T-helper 22 cell (primary cell): ENCODE measurements around the gene LIN7C.

Experiments
- DNase-seq: peaks from one replicate; pipeline ENCODE4 v3.0.0-alpha.2; 2020; ENCODE audit warnings: low read depth

Gene LIN7C

GRCh38 chr11:27507557-27508322 is 1.2 kb upstream of the LIN7C start:
- DNase-seq, result no peak

DNA sequence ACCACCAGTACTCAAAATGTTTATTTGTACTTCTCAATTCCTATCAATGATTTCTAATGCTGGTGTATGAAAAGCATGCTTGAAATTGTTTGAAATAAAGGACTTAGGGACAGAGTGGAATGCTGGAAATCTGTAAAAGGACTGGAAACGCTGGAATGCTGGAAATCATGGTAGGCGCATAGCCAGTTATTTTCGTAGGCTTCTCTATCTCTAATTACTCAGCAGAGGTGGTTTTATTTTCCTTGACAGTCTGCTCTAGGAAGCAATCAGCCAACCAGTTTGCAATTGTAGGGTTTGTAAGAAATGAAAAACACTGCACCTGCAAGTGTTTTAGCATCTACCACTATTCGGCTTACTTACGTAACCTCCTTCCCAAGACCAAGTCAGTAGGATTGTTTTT is 788 bp downstream of the LIN7C start:
- DNase-seq, result no peak

GRCh38 chr11:27504205-27504604 is 2.4 kb downstream of the LIN7C start:
- DNase-seq, result no peak

DNA sequence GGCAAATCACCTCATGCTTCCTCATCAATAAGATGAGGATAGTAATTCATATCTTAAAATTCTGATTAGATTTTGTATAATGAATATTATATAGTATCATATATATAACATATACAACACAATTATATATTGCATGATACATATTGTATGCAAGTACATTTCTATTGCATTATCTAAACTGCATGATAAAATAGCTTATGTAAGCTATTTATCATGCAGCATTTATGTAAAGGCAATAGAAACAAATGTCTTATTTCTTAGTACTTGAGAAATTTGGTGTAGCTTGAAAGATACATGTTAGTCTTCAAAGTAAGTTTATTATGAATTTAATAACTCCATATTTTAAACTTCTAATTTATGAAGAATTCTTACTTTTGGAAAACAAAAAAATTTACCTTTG is 5.5 kb downstream of the LIN7C start:
- no peak for DNase-seq

- DNase-seq, result no peak
These were observed 8.7 kb downstream of the LIN7C start for GRCh38 chr11:27497911-27498310.

DNA sequence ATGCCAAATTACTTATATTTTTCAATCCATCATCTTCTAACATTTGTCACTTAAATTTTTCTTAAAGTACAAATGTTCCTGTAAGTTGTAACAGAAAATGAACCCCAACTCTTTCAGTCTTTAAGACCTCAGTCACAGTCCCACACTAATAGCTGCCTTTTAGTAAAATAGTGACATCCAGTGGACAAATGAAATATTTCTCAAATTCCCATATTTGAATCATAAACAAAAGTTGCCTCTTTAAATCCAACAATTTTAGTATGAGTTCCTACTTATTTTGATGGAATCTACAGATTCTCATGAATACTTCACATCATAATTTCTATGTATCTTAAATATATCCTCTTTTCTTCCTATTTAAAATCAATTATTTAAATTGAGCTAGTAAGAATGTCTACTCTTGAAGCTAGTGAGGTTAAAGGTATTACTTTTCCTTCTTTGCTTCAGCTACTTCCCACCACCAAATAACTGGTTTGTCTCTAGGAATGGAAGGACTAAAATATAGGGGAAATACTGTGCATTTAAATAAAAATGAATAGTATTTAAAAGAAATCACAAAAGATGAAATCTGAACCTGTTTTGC is 9.2 kb downstream of the LIN7C start:
- DNase-seq, result no peak

- no peak for DNase-seq
These were observed 10.1 kb downstream of the LIN7C start for GRCh38 chr11:27496461-27496860.

GRCh38 chr11:27495710-27496300 is 10.8 kb downstream of the LIN7C start:
- DNase-seq, result no peak

GRCh38 chr11:27489092-27489491 is 17.5 kb downstream of the LIN7C start:
- DNase-seq, result no peak

DNA sequence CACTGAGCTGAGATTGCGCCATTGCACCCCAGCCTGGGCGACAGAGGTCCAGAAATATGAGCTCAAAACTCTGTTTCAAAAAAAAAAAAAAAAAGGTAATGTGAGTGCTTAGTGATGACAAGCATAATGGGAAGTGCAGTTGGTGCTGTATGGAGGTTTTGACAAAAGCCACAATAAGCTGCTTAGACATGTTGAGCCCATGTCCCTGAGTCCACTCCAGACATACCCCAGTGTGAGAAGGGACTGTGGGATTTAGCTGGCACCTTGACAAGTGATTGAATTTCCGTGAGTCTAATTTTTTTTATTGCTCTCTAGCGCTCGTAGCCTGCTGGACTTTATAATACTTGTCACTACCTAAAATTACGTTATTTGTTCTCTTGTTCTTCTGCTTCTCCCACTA is 18.9 kb downstream of the LIN7C start:
- no peak for DNase-seq

DNA sequence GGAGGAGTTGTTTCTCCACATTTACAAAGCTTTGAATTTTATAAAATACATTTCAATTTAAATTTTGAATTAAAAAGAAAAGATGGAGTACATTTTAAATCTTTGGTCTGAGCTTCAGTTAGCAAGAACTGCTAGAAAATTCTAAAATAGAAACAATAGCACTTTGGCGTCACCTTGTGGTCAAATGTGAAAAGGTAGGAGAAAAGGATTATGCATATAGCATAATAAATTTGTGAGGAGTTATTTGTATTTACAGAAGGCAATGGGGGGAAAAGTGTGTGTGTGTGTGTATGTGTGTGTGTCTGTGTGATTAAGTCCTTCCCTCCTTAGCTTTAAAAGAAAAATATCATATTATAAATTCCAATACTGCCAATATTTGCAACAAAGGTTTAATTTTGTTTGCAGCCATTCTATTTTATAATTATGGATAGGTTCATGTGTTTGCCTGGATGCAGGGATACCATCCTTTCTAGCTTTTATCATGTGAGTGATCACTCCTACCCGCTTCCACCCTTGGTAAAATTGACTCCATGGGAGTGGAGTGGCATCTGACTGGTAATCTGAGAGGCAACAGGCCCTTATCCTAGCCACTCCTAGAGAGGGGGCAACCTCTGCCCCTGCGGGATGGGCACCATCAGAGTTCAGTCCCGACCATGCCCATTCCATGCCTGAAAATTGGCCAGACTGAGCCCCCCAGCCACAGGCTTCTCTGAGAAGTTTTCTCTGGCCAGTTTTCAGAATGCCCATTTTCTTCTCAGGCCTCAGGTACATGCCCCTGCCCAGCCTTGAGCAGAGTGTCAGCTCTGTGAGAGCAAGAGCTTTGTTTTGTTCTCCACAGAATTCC is 20.4 kb downstream of the LIN7C start:
- no peak for DNase-seq

GRCh38 chr11:27482793-27483192 is 23.8 kb downstream of the LIN7C start:
- no peak for DNase-seq

- DNase-seq, result no peak
These were observed 24.6 kb downstream of the LIN7C start for GRCh38 chr11:27481992-27482391.

GRCh38 chr11:27477831-27478230 is 28.7 kb downstream of the LIN7C start:
- no peak for DNase-seq

DNA sequence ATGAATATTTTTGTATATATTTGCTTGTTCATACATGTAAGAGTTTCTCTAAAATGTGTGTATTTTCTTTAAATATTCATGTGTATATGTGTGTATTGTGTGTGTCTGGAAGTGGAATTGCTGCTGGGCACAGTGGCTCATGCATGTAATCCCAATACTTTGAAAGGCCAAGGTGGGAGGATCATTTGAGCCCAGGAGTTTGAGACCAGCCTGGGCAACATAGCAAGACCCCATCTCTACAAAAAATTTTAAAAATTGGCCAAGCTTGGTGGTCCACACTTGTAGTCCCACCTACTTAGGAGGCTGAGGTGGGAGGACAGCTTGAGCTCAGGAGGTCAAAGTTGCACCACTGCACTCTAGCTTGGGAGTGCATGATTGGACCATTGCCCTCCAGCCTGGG is 29.3 kb downstream of the LIN7C start:
- no peak for DNase-seq

- DNase-seq, result no peak
These were observed 30.9 kb downstream of the LIN7C start for GRCh38 chr11:27475622-27476021.

DNA sequence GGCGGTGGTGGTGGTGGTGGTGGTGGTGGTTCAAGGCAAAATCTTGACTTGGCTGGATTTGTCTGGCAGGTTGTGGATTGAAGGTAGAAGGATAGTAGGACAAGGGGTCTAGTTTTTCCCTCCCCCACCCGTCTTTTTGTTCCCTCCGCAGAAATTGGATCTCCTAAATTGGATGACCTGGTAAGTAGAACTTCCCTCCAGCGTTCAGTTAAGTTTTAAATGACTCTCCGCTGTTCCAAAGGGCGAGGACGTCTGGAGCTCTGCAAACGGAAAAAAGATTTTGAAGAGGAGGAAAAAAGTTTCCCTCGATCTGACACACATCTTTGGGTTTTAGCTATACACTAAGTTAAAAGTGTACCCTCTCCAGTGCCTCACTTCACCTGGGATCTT is 33.6 kb downstream of the LIN7C start:
- DNase-seq, result no peak

GRCh38 chr11:27472398-27473016 is 34.1 kb downstream of the LIN7C start, which contains the start of gene LGR4:
Gene LGR4 (minus strand): TSS chr11:27472790. CDS start chr11:27472302, 488 bp downstream.
- DNase-seq, result peak; percentile 54

GRCh38 chr11:27471589-27472397 is 34.8 kb downstream of the LIN7C start:
- no peak for DNase-seq

- DNase-seq, result no peak
These were observed 35.6 kb downstream of the LIN7C start for GRCh38 chr11:27470826-27471588.
